GM21381 (cell line): Measurements from ENCODE around the gene GOLGA7B.

Experiments
- ATAC-seq: cut with Tn5 transposase; IDR thresholded peaks from one replicate; pipeline ENCODE4 v1.9.1; 2021; ENCODE audit warnings: mild to moderate bottlenecking, moderate library complexity; ENCODE audit not compliant: unreplicated experiment

The GOLGA7B gene

DNA sequence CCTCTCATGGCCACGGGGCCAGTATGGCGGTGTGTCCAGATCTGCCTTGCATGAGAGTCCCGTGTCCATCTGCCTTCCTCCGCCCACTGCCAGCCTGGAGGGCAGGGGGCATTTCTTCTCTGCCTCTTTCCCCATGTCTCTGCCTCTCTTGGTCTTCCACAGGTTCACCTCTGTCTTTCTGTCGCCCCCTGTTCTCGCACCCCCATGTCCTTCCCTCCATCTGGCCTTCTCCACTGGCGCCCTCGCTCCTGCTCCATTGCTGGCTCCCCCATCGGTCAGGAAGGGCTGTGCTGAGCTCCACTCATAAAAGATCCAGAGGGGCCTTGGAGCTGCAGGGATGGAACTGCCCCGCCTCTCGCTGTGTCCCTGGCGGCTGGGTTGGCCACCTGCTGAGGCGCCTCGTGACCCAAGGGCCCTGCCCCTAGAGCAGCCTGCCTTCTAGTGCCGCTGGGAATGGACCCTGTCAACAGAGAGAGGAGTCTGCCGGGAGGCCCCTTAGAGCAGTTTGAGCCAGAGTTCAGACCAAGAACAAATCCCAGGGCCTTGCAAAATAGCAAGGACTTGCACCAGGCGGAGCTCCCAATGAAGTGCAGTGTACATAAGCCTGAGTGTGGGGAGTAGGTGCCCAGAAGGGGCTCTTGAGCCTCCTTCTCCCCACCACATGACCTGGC, 42.0 kb downstream of the GOLGA7B start:
- no peak for ATAC-seq

DNA sequence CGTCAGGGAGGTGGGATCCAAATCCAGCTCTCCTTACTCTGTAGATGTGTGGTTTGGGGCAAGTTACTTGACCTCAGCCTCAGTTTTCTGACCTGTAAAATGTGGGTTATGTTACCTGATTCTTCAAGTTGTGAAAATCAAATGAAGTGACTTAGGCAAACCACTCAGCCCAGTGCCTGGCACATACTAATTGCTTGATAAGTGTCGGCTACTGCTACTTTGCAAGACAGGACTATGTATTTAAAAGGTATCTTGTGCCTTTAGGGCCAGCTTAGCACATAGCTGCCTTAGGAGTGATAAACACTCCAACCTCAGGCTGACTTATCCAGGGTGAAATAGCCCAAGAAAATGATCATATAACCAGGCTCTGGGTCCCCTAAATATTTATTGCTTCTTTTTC, 42.9 kb downstream of the GOLGA7B start:
- ATAC-seq = no peak

DNA sequence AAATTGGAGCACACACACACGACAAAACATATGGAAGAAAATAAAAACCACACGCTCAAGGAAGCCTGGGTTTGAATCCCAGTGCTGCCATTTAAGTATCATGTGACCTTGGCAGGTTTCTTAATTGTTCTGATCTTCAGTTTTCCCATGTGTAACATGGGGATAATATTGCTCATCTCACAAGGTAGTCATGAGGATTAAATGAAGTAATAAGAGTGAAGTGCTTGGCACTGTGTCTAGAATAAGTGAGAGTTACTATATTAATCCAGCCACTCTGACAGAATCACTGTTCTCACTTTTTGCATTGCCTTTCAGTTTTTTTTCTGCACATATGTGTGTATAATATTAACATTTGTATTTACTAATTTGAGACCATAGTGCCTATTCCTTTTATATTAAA, 43.3 kb downstream of the GOLGA7B start:
- no peak for ATAC-seq

DNA sequence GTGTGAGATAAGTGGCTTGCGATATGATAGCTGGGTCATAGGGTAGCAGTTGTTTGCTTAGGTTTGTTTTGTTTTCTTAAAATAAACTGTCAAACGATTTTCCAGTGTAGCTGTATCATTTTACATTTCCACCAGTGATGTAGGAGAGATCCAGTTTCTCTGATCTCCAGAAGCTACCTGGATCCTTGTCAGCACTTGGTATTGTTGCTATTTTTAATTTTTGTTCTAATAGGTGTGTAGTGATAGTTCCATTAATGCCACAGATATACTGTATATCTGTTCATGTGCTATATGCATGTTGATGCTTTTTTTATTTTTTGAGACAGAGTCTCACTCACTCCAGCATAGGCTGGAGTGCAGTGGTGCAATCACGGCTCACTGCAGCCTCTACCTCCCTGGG, 44.4 kb downstream of the GOLGA7B start:
- no peak for ATAC-seq

DNA sequence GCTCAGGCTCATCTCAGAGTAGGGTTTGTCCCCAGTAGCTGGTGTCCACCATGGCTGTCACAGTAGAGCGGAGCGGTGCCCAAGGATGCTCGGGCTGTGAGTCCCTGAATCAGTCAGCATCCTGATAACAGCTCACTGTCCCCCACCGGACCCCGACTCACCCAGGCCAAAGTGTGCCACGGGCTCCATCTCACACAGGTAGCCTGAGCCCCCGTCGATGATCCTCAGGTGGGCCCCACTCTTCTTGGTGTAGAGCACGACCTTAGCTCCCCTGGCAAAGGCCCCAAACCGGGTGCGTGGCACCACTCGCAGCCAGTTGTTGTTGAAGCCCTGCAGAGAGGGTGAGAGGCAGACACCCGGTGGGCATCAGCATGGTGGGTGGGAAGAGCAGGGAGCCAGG, 45.4 kb downstream of the GOLGA7B start:
- no peak for ATAC-seq

DNA sequence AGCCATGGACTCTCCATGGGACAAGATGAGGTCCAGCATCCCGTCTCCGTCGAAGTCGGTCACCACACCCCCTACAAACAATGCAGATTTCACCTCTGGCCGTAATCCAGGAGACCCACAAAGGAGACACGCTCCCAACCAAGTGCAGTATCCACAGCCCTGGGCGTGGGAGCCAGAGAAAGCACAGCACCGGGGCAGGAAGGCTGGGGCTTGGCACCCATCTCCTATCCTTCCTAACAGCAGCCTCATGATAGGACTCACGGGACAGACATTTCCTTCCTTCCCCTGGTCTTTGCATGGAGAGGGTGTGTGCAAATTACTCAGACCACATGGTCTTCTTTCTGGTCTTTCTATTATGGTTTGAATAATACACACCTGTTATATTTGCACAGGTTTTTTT, 46.3 kb downstream of the GOLGA7B start:
- no peak for ATAC-seq

DNA sequence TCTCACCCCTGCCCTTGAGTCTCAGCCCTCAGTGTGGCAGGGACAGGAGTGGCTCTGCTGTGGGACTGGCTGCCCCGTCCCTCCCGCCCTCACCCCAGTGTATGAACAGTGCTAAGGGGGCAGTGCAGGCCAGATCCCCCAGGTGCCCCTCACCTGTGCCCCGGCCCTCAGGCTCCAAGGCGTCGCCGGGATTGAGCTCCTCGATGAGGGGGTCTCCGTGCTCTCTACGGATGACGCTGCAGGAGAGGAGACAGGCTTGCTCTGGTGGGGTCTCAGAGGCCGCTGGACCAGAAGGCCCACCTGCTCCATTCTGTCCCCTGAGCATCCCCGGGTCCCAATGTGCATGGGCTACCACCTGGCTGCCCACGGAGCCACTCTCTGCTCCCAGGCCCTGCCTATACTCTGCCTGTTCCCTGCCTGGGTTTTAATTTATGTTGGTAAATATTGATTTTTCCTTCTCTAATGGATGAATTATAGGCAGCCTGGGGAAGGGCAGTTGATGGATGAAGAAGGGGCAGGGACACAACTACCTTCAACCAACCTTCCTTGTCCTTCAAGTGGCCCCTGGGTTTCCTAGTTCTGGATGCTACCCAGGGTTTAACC, 47.2 kb downstream of the GOLGA7B start:
- no peak for ATAC-seq

DNA sequence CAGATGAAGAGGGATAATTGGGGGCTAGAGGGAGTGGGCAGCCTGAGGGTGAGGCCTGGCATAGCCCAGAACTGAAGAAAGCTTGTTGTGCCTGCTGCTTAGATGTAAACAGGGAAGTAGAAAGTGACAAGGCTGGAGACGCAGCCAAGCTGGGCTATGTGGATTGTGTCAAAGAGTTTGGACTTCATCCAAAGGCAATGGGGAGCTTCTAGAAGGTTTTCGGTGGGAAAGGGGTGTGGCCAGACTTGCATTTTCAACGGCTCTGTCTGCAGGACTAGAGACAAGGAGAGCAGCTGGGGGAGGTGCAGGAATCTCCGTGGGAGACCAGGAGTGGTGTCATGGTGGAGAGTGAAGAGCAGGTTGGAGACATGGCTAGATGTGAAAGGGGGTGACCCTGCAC, 48.8 kb downstream of the GOLGA7B start:
- ATAC-seq = no peak

DNA sequence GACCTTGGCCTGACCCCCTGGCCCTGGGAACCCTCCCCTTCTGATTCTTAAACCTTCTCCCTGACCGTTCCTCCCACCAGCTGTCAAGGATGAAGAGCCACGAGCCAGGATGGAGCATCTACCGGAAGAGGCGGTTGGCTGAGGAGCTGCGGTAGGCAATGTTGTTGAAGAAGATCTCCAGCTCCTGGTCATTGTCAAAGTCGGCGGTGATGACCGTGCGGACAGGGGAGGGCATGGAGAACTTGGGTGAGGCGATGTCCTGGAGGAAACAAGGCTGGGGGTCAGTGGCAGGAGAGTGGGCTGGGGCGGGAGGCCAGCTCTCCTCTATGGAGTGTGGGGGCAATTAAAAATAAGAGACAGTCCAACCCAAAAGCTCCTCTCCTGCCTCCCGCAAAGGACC, 51.7 kb downstream of the GOLGA7B start:
- no peak for ATAC-seq

DNA sequence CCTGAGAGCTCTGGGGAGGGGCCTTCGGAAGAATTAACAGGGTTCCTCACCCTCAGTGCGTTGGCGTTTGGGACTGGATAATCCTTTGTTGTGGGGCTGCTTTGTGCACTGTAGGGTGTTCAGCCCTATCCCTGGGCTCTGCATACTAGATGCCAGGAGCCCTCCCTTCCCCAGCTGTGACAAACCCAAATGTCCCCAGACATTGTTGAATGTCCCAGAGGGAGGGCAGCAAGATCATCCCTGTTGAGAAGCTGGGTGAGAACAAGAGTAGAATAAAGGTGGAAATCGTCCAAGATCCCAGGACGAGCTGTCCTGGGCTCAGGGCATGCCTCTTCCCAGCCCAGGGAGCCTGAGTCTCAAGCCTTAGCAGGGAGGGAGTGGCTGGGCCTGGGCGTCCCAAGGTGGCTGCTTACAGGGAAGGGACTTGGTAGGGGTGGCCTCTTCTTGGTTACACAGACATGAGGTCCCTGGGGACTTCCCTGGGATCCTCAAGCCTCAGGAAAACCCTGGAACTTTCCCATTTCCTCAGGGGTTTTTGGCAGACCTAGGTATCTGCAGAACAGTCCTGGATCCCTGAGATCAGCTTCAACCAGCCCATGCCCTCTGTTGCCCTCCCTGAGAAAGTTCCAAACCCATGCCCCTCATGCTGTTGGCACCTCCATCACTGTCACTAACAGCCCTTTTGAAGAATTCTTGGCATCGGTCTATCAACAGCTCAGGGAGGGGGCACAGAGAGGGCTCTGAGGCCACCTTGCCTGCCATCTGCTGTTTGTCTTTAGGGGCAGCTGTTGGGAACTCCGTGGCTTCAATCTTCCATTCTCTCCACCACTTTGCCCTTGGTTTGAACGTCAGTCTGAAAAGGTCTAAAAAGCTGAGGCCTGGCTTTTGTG, 53.7 kb downstream of the GOLGA7B start:
- ATAC-seq = no peak

DNA sequence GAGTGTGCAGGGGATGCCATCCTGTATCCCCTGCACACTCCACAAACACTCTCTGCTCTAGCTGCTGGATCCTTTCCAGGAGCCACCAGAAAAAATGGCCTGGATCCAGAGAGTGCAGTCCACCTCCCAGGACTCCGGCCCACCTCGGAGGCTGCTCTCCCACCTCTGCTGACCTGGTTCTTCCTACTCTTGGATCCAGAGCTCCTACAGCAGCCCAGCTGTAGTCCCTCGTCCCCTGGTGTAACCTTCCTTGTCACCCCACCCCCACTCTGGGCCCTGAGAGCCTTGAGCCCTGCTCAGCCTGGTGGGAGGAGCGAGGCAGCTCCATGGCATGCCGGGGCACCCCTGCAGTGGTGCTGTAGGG, 54.4 kb downstream of the GOLGA7B start:
- ATAC-seq = no peak

DNA sequence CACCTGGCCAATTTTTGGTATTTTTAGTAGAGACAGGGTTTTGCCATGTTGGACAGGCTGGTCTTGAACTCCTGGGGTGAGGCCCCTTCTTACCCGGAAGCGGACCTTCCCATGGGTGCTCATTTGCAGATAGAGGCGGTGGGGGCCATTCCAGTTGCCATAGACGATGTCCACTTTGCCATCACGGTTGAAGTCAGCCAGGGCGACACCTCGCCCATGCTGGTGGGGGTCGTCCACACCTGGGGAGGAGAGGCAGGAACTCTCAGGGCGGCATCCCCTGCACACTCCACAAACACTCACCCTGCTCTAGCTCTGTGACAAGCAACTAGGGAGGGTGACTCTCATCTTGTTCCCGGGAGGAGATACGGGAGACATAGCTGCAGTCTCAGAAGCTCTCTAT, 54.9 kb downstream of the GOLGA7B start:
- ATAC-seq = no peak

DNA sequence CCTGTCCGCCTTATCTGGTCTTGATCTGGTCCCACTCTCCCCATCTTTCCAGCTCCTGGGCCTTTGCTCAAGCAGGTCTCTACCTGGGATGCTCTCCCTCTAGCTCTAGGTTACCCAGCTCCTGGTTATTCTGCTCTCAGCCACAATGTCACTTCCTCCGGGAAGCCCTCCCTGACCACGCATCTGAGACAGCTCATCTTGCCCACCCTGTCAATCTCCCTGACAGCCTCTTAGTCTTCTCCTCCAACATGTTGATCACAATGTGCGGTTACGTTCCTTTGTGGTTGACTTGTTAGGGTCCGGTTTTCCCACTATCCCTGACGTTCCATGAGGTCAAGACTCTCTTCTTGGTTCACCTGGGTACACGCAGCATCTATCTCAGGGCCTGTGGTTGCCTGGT, 55.6 kb downstream of the GOLGA7B start:
- no peak for ATAC-seq

DNA sequence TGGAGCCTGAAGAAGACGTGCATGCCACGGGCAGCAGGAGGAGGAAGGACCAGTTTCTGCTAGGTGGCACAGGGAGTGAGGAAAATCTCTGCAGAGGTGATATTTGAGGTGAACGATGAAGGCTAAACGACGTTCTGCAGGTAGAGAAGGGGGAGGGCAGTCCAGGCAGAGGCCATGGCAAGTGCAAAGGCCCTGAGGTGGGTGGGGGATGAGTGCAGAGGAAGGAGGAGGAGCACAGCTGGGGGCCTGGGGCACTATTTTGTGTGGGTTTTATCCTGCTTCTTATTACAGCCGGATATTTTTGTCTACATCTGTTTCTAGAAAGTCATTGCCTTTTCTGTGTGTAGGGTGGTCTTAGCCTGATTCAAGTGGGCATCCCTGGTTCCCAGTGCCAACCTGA, 57.6 kb downstream of the GOLGA7B start:
- no peak for ATAC-seq

DNA sequence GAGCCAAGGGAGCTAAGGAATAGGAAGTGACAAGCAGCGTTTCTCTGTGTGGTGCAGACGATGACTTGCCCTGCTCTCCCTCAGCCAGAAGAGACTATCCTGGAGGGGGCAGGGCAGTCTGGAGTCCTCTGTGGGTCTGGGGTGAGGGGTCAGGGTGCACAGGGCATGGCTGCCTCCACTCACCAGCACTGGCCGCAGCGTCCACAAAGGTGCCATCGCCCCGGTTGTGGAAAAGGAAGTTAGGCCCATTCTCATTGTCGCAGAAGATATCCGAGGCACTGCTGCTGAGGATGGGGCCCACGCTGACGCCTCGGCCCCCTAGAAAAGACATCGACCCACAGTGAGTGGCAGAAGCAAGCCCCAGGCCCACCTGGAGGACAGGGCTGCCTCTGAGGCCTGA, 58.2 kb downstream of the GOLGA7B start:
- no peak for ATAC-seq

DNA sequence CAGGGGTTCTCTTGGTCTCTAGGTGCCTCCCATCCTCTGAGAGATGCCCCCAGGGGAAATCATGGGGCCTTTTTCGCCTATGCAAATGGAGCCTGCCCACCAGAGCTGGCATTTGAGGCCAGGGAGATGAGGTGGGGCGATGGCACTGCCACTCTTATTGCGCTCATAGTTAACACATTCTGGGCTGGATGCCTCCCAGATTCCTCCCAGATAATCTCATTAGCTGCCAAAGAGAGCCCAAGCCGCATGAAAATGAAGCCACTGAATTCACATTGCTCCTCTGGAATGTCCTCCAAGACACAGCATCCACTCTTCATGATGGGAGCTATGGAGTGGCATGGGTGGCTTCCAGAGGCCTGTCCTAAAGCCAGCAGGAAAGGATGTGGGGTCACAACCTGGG, 61.0 kb downstream of the GOLGA7B start:
- ATAC-seq = no peak

DNA sequence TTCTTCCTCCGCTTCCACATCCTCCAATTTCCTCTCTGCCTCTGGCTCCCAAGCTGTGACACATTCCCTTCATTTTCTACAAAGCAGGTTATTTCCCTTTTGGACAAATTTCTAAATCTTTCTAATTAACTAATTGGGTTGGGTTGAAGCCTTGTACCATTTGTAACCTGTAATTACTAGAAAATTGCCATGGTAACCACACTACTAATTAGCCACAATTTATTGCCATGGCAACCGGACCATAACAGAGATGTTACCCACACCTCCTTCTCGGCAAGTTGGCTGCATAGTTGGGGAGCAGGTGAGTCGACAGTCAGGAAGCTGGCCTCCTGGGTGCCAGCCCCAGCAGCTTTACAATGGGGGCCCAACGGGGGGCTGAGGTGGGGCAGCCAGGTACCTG, 61.6 kb downstream of the GOLGA7B start:
- ATAC-seq = no peak

DNA sequence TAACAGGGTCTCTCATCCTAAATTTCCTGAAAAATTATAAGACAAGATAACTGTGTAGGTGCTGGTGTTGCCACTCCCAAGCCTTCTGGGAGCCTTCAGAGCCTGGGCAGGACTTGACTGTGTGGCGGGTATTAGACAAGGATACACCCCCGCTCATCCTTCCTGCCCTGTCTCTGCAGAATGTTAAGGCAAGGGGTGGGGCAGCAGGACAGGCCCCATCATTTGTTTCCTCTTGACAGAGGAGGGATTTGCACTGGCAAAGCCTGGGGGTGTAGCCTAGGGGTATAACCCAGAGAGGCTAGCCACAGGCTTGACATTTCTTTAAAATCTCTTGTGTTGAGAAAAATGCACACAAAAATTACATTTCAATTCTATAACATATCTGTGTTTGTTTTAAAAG, 63.5 kb downstream of the GOLGA7B start:
- no peak for ATAC-seq

DNA sequence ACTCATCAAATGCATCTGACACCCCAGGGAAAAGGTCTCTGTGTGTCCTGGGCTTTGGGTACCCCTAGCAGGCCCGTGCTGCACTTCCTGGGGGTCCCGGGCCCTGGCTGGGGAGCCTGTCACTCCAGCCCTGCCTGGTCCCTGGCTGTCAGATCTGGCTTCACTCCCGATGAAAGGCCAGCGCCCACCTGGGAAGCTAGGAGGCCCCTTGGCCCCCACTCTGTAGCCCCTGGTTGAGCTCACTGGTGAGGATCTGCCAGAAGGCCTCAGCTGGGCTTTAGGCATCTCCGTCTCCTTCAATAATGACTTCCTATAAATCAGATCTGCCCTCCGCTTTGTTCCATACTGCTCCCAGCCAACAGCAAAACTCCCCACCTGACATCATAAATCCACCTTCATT, 64.0 kb downstream of the GOLGA7B start:
- ATAC-seq = no peak

DNA sequence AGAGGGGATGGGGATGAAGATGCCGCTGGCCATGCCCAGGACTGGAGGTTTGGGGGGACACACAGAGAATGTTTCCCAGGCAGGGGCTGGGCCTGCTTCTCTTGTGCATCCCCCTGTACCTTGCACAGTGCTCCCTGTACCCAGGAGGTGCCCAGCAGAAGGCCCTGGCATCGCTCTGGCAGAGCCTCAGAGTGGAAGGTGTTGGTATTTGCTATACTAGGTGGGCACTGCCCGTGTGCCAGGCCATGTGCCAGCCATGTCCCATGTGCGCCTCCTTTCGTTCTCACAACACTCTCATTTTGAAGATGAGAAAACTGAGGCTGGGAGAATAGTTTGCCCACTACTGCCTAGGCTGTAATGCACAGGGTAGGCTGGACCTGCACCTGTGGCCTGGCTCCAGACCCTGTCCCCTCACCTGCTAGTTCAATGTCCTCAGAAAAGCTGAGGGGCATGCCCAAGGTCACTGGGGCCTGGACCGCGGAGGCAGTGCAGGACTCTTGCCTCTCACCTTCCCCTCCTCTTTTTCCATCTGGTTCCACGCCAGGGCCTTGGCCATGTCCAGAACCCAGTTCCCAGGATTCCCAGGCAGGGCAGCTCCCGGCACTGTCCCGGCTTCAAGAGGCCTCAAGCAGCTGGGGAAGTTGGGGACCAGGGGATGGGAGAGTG, 64.7 kb downstream of the GOLGA7B start:
- ATAC-seq = peak; percentile 7

DNA sequence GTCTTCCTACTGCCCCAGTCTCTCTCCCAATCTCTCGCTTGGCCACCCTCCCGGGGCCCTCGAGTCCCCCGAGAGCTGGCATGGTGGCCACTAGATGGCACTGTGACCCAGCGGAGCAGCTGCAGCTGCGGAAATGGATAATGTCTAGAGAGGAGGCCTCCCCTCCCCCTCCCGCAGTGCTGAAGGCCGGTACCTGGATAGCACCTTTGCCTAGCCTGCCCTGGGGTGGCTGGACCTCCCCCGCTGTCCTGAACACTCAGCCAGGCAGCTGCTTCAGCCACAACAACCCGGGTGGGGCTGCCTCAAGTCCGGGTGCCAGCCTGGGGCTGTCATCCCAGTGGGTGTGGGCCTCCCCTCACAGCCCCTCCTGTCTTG, 65.2 kb downstream of the GOLGA7B start:
- ATAC-seq = peak; percentile 78
